Ureter (tissue), 1 donor: ENCODE measurements around the gene MAP3K4. TPM values are rescaled to one million over a fixed set of nuclear protein-coding genes. Genes with fewer than 3 reads are reported as not detected.
"Not testable (repeated sequence)": the region's sequence is repeated elsewhere in the genome, so short reads cannot be mapped to it uniquely, and the experiment has no call there.

Source experiments
- DNase-seq: peaks from one replicate; pipeline ENCODE4 v3.0.0-alpha.2; 2020; ENCODE audit warnings: low spot score
- total RNA-seq: library from RNA; stranded (reverse); gene quantifications from one replicate; pipeline ENCODE4 v1.2.4, GENCODE V29; 2023
- donor health status: DM: yes; HTN: yes; CAD: no.

MAP3K4 gene
- total RNA-seq, 1 donor from 2014 or later = 89.8 TPM

DNA sequence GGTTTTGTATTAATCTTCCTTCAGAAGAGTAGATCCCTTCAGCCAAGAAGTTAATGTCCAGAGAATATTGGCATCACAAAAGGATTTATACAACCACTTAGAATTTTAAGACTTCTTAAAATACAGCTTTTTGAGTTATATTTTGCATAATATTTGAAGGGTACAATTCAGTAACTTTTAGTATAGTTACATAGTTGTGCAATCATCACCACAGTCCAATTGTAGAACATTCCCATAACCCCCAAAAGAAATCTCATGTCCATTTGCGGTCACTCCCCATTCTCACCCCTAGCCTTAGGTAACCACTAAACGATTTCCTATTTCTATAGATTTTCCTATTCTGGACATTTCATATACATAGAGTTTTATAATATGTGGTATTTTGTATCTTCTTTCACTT lies 126.4 kb downstream of the MAP3K4 start:
- DNase-seq = no peak

DNA sequence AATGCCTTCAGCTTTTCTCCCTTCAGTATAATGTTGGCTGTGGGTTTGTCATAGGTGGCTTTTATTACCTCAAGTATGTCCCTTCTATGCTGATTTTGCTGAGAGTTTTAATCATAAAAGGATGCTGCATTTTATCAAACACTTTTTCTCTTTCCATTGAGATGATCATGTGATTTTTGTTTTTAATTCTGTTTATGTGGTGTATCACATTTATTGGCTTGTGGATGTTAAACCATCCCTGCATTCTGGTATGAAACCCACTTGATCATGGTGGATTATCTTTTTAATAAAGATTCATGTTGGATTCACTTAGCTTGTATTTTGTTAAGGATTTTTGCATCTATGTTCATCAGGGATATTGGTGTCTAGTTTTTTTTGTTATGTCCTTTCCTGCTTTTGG lies 131.8 kb downstream of the MAP3K4 start:
- not testable (repeated sequence) for DNase-seq

DNA sequence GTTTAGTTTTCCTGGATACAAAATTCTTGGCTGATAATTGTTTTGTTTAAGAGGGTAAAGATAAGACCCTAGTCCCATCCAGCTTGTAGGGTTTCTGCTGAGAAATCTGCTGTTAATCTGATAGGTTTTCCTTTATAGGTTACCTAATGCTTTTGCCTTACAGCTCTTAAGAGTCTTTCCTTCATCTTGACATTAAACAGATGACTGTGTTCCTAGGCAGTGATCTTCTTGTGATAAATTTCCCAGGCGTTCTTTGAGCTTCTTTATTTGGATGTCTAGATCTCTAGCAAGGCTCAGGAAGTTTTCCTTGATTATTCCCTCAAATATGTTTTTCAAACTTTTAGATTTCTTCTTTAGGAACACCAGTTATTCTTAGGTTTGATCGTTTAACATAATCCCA lies 134.0 kb downstream of the MAP3K4 start:
- no peak for DNase-seq

DNA sequence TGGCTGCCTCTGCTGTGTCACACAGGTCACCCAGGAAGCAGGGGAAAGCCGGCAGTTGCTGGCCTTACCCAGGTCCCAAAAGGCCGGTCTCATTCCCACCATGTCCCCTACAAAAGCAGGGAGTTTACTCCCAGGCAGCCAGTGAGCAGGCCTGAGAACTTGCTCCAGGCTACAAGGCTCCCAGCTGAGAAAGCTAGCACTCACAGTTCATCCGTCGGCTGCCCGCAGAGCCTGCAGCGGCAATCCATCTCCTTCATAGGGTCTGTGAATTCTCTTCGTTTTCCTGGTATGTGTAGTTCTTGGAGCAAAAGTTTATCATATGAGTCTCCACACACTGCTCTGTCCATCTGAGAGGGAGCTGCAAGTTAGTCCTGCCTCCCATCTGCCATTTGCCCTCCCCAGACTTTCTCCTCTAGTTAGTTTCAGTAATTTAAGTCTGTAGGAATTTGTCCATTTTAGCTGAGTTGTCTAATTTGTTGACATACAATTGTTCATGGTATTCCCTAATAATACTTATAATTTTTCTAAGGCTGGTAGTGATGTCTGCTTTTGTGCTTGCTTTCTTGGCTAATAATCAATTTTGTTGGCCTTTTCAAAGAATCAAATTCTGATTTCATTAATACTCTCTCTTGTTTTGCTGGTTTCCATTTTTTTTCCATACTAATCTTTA lies 135.6 kb downstream of the MAP3K4 start:
- DNase-seq = no peak

DNA sequence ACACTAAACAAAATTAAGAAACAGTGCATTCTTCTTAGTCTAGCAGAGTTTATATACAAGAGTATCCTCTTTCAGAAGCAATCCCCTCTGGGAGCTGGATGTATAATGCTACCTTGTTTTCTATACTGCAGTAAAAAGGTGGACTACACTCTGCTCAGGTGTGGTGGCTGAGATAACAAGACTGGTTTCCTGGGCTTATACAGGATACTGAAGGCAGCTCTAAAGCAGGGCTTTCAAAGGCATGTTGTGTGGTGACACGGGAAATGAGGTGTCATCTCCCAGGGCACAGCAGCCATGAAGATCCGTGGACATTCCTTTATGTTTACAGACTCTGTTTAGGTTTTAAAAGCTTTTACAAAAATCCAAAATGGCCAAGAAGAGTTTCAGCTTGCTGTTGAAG lies 136.7 kb downstream of the MAP3K4 start:
- DNase-seq = no peak

DNA sequence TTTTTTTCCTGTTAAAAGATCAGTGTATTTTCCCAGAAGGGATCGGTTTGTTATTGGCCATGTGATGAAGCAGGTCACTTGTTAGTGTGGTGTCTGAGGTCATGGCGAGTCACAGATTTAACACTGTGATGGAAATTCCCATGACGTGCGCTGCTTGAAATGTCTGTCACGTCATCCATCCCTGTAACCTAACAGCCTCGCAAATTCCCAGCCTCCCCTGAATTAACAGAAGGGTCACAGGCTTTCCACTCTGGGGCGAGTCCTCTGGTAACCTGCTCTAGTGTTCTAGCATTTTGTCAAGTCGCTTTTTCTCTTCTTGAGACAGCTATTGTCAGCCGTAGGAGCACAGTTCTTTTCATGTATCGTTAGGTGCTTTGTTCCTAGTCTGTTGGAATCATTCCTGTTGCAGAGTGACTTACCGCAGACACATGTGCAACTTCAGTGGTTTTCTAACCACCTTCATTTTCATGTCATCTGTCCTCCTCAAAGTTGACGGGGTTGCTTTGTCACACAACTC lies 137.2 kb downstream of the MAP3K4 start:
- no peak for DNase-seq

DNA sequence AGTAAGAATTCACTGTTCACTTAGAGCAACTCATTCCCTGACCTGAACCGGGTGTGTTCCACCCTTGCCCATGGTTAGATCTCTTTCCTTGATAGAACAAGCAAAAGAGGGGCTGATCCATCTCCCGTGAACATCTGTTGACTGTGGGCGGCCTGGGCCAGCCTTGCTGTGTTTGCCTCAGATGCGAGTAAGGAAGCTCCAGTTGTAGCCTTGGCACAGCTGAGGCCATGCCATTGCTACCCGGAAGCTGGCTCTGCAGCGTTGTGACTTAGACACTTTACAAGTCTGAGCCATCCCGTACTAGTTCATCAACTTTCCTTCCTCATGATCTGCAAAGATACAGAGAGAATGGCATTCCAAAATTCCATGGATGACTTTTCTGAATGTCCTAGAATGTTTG lies 139.0 kb downstream of the MAP3K4 start:
- no peak for DNase-seq

DNA sequence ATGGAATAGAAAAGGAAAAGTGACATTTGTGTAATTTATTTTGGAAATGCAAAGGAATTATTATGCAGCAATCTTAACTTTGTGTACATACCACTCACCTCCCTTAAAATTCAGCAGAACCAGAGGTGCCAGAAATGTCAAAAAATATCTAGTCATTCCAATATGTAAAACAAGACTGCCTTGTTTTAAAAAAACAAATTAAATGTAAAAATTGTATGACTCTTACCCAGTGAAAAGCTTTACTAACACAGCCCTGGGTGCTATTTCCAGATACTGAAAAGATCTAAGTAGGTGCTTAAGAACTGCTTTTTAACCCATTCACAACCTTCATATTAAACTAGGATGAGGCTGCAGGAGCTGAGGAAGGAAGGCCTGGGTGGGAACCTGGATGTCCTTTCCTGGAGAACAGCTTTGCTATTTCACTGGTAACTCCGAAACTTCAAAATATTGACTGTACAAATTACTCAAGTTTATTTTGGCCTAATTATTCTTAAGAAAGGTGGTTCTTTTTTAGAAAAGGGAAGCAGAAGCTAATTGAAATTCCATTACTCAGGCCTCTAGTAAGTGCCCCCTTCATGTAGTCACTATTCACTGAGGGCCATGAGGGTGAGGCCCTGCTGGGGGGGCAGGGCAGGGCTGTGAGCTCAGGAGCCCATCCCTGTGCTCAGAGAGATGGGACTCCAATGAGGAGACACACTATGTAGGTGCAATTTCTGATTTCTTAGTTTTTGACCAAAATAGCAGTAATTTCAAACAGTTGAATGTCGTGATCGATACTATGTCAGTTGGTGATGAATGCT lies 139.6 kb downstream of the MAP3K4 start:
- DNase-seq = no peak

DNA sequence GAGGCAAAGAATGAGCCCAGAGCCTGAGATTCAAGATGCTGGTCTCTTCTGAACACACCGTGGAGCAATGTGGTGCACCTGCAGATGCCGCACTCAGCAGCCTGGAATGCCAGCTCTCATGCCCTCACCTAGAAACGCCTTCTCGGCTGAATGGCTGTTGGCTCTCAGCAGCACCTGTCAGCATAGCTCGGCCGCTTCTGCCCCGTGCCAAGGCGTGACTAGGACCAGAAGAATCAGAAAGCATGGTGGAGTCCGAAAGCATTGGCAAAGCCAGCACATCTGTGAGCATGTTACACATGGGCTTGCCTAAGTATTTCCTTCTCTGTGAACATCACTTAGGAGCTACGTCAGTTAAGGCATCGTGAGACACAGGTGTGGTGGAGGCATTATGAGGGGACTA lies 140.8 kb downstream of the MAP3K4 start:
- no peak for DNase-seq

DNA sequence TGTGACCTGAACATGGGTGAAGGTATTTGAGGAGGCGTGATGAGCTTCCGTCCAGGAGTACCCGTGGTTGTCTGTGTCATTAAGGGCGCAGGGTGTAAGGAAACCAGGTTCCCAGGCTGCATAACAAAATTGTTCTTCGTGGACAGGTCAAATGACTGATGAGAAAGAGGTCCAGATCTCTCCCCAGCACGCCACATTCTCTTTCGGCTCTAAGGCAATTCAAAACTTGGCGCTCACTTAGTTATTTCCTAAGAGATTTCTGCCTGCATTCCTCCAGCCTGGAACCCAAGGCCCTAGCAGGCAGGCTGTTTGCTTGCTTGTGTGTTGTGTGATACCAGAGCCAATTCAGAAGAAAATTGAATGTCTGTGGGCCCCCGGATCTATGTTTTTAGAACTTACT lies 142.4 kb downstream of the MAP3K4 start:
- DNase-seq = no peak

DNA sequence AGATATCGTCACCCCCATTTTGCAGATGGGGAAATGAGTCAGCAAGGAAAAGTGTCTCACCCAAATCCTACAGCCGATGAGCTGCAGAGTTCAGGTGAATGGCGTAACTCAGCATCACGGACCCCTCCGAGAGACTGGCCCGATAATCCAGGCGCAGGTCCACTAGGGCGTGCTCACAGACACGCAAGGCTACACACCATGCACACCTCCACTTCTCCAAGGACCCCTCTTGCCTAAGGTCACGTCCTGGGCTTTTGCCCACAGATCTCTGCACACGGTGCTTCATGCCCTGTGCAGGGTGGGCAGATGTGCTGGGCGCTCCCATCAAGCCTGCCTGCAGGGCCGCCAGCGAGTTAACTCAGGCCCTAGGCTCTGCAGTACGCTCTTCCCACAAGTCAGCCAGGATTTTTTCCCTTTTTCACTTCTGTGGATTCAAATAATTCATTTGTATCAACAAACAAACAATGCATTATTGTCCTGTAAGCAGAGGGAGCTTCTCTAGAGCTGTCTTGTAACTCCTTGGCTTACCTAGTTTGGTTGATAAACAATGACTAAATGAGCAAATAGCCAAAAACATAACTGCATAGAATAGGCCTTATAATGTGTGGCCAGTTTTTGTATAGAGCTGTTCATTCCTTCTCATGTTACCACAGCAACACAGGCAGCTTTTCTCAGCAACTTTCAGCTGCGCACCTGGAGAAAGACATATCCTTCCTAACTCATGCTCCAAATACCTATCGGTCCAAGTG lies 143.2 kb downstream of the MAP3K4 start:
- no peak for DNase-seq

DNA sequence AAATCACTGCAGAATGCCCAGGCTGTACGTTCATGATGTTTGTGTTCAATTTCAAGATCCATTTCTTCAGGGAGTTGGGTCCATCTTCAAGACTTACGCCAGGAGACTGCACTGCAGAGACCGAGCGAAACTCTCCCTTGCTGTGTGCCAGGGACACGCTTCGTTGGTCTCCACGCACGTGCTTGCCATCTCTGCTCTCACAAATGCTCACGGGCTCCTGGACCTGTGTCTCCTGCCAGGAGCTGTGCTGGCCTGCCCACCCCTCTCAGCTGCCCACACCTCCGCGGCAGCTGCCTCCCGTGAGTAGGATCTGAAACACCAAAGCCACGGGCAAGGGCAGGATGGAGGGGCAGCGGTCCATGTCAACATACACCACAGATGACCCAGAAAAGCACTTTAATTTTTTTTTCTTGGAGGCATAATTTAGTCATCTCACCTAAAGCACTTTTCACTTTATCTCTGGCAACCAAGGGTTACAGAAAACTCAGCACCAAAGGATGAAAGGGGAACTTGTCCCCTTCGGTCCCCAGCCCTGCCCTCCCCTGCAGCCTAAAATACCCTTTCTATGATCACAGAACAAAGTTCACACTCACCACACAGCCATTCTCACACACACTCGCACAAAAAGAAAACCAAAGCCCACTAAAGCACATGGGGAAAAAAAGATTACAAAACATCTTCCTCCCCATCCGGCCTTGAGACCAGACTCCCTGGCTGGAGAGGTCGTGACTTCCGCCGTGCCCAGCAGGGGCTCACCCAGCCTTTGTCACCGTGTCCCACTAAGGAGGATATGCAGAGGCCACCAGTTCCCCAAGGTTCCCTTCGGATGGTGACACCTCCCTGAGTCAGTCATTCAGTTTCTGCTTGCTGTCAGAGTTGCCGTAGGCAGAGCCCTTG lies 144.4 kb downstream of the MAP3K4 start:
- no peak for DNase-seq

DNA sequence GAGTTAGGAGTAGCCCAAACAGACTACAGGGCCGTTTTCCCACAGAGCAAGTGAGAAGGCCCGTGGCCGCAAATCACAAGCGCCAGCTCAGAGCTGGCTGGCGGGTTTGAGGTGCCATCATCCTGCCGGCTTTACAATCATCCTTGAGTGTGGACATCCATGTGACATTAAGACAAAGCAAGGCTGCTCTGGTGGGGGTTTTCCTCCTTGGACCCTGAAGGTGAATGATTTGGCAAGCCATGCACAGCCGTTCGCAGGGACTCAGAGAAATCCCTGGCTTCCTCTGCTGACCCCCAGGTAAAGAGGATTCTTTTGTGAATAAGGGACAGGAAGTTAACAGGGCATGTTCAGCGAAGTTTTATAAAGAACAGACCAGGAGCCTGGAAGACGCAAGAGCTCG lies 145.1 kb downstream of the MAP3K4 start:
- DNase-seq = no peak

DNA sequence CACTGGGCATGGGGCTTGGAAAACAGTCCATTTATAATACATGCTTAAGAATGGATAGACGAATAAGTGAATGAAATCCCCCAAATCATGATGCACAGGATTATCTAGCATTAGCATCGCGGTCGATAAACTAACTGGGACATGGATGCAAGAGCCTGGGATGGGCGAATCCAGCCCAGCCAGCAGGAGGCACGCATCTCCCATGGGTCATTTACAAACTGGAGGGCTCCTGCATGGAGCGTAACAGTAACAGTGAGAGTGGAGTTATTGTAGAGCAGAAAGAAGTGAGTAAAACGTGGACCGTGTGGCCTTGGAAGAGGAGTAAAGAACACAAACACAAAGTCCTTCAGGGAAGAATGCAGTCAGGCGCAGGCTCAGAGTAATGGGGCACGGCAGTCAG lies 145.8 kb downstream of the MAP3K4 start:
- no peak for DNase-seq

DNA sequence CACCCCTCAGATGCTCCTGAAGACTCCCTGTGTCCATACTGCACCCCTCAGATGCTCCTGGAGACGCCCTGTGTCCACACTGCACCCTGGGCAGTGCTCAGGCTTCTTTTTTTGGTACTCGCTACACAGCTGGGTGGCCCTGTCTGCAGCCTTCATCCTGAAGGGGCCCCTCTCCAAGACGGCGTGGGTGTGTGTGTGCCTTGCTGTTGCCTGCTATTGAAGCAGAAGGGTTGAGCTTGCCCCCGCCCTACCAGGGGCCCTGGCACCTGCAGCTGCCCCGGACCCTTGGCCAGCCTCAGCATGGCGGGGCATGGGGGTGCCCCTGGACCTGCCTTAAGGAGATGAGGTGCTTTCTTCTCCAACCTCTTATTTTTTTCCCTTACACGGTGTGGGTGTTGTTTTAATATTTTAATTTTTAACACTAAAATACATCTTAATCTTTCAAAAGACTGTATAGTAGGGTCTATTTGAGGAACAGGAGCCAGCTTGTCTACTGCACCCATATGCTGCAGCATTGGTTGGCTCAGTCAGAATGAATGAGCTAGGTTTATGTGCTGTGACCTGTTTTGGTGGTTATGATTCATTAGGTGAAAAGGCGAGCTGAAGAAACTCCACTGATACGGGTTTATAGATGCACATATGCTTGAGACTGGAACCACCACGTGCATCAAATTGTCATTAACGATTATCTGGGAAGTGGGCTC lies 146.4 kb downstream of the MAP3K4 start:
- DNase-seq = no peak

DNA sequence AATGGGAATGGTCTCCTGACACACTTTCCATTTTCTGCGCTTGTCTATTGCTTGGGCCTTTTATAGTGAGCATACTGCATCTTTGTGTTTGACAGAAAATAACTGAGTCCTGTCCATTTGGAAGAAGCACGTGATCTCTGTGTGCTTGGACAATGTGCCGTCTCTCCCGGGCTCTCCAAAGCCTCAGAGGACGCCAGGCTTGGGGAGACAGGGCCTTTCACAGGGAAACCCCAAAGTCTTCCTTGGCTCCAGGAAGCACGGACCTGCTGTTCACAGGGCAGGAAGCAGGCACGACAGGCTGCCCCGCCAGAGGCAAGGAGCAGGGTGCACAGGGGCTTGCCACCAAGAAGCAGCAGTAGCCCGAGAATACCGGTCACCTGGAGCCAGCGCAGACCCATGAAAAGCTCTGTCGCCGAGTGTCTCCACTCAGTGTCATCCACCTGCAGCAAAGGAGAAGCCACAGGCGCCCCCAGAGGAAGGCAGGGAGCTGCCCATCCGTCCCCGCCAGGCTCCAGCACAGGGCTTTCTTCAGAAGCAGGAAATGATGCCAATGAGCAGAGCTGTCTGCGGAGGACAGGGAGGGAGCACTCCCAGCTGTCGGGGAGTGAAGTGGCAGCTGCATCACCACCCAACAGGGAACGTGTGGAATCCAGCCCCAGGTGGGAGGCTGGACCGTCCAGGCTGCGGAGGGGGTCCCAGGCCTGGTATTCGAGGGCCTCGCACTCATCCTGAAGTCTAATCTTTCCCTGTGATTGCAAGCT lies 147.2 kb downstream of the MAP3K4 start:
- DNase-seq = no peak

DNA sequence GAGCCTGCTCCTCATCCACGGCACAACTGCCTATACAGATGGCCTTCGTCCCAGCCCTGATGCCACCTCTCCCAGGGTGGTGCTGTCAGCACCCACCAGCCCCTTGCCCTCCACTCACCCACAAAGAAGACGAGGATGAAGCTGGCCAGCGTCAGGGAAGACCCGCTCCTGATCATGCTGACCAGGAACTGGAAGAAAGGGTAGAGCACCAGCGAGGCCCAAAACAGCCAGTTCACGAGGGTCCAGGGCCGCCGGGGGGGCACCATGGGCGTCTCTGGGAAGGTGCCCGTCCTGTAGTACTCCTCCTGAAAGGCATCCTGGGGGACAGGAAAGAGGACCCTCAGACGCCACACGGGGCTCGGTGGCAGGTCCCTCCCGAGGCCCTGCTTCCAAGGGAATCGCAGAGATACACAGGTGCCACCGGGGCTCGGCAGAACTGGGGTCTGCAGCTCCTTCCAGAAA lies 147.8 kb downstream of the MAP3K4 start:
- DNase-seq = no peak

DNA sequence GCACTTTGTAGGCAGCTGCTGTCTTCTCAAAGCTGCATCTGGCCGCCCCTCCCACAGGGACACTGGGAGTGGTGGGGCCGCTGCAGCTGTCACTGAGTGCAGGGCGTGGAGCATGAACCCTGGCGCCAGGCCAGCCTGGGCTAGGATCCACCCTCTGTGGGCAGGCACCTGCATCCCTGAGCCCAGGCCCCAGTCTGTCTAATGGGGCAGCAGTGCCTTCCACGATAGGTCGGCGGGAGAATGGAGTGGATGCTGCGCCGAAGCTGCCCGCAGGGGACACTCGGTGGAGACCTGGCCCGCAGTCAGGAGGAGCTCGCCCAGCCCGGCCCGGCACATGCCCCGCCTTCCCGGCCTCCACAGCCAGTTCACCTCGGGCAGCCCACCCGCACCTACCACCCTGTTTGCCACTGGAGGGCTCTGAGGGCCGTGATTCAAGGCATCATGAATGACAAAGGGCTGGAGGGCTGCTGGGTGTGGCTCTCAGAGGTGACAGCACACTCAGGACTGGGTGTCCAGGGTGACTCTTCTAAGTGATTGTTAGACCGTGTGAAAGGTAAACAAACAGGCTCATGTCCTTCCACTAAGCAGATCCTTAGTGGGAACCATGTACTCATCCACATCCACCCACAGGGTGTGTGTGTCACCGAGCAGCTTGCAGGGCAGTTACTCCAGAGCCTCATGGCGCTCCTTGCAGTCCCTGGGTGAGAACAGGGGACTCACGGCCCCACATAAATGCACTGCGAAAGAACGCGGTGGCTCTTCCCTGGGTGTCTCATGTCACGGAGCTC lies 148.4 kb downstream of the MAP3K4 start:
- no peak for DNase-seq

DNA sequence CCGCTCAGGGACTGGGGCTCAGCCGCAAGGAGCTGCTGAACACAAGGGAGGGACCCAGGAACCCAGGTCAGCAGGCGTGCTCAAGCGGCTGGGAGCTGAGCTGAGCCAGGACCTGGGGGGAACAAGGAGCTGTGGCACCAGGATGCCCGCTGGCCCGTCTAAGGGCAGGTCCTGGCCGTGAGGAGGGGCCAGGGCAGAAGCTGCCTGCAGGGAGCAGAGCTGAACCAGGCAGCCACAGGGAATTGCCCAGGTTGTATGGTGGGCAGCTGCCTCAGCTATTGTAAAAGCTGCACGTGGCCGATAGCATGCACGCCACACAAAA lies 148.9 kb downstream of the MAP3K4 start:
- no peak for DNase-seq
